Body of pancreas (tissue), 4 donors: Measurements from ENCODE around the gene IL18RAP. TPM values are rescaled to one million over a fixed set of nuclear protein-coding genes. Genes with fewer than 3 reads are reported as not detected.

ENCODE experiments used
- ATAC-seq: fragments of 150-250 bp; one replicate; pipeline ENCODE4 v1.9.1; 2016
- DNase-seq, 4 donors: peaks; one replicate each; pipeline ENCODE4 v3.0.0-alpha.2; 2019
- H3K27ac ChIP-seq, 4 donors: fragments of 200-600 bp; sonication (generic); 1 replicate in 3 of 4; 2 replicates in 1 of 4; pipeline versions ENCODE4 v1.5.1 to v1.6.1; 2016 to 2019; ENCODE audit warnings: mild to moderate bottlenecking in 1 of 4, mixed read lengths in 1 of 4, moderate library complexity in 1 of 4
- H3K27me3 ChIP-seq, 2 donors: fragments of 200-600 bp; sonication (generic); one replicate each; pipeline ENCODE4 v1.6.0; 2016; ENCODE audit warnings: mild to moderate bottlenecking in 1 of 2
- H3K36me3 ChIP-seq, 2 donors: fragments of 200-600 bp; sonication (generic); replicated peaks in 1 of 2; 2 replicates each; pipeline ENCODE4 v1.5.1; 2016; ENCODE audit warnings: low read depth in 2 of 2; ENCODE audit not compliant: insufficient read depth in 1 of 2
- H3K4me1 ChIP-seq: fragments of 200-600 bp; sonication (generic); one replicate; pipeline ENCODE4 v1.6.0; 2016
- H3K4me3 ChIP-seq, 2 donors: fragments of 200-600 bp; sonication (generic); 1 replicate in 1 of 2; 2 replicates in 1 of 2; pipeline ENCODE4 v1.5.1; 2016 to 2019
- H3K9me3 ChIP-seq, 3 donors: fragments of 200-600 bp; sonication (generic); 1 replicate in 2 of 3; 2 replicates in 1 of 3; pipeline ENCODE4 v1.5.1; 2016
- CTCF ChIP-seq, 7 experiments: fragments of 450-650 bp in 4 of 7; fragments of 200-600 bp in 3 of 7; sonication (generic) in 3 of 7; IDR thresholded peaks; one replicate each; pipeline ENCODE4 v1.5.1; 2016 to 2019; ENCODE audit warnings: antibody characterized with exemption in 7 of 7
- POLR2A ChIP-seq, 3 donors: fragments of 450-650 bp; IDR thresholded peaks; one replicate each; pipeline ENCODE4 v1.6.1; 2016; ENCODE audit warnings: antibody characterized with exemption in 3 of 3, mild to moderate bottlenecking in 2 of 3
- WGBS, 2 donors: methylation state at CpG; one replicate each; pipeline ENCODE4 v1.1.5; 2017; 5-methylcytosine and 5-hydroxymethylcytosine counted together
- intact Hi-C: fragments of 100-400 bp; cut with DNase I; formaldehyde crosslinking; loops from one replicate; pipeline ENCODE4 v1.15.1; 2023
- total RNA-seq, 2 donors: library from RNA; depleted of rRNA; stranded (reverse); fragments of >200 nt; gene quantifications; one replicate each; pipeline ENCODE4 v1.1.0, GENCODE V29; 2016

Gene IL18RAP
- total RNA-seq, 2 donors from 2014 or later: 4.9 to 24.4 TPM

DNA sequence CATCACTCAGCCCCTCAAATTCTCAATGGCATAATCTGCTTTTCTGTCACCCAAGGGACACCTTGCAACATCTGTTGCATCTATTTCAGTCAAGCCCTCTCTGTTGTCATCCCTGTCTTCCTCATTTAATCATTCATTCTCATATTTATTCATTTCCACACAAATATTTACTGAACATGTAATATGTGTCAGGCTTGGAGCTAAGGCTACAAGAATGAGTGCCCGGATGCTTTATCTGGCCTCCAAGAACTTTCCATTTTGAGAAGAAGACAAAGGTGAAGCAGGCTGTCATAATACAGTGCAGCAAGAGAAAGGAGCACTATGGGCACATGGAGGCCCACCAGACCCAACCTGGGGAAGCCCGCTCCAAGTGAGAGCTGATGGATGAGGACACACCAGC lies 15.6 kb downstream of the IL18RAP start:
- ATAC-seq: no peak
- DNase-seq: no peak
- Histone ChIP-seq H3K36me3 (no peaks in the 10 kb centered on the region), H3K27me3 (no peaks in the 10 kb centered on the region), H3K9me3 (no peaks in the 10 kb centered on the region), H3K27ac (no peak overlapping the region), H3K4me1 (no peaks in the 10 kb centered on the region), H3K4me3 (no peak overlapping the region)
- intact Hi-C loops: no loop called here
- TF ChIP-seq POLR2A (IDR thresholded peaks at IDR 0.05): no peak
- no peak for TF ChIP-seq CTCF (IDR thresholded peaks at IDR 0.05)
- WGBS, 2 donors: 81 to 95% methylated on average over 2 of the region's 2 CpGs

GRCh38 chr2:102439065-102439695 lies 16.2 kb downstream of the IL18RAP start:
- Histone ChIP-seq H3K4me3 (no peak overlapping the region), H3K4me1 (no peaks in the 10 kb centered on the region), H3K36me3 (no peaks in the 10 kb centered on the region), H3K27ac (no peak overlapping the region), H3K27me3 (no peaks in the 10 kb centered on the region), H3K9me3 (no peaks in the 10 kb centered on the region)
- no peak for ATAC-seq
- 41 to 55% methylated on average over 6 of the region's 6 CpGs for WGBS, 2 donors
- TF ChIP-seq POLR2A (IDR thresholded peaks at IDR 0.05): no peak
- TF ChIP-seq CTCF (IDR thresholded peaks at IDR 0.05): no peak
- intact Hi-C loops: no loop called here
- no peak for DNase-seq

- no peaks in the 10 kb centered on the region for H3K4me1 ChIP-seq
- no peaks in the 10 kb centered on the region for H3K9me3 ChIP-seq
- H3K36me3 ChIP-seq: no peaks in the 10 kb centered on the region
- ATAC-seq (peak; percentile 47), DNase-seq (peak in 2 of 4 donors; percentile 16 to 31)
- TF ChIP-seq POLR2A (IDR thresholded peaks at IDR 0.05) (no peak), CTCF (IDR thresholded peaks at IDR 0.05) (peak; percentile 38 to 64 (median 58))
- intact Hi-C loops: no loop called here
- H3K4me3 ChIP-seq: no peak overlapping the region
- 22 to 23% methylated on average over 13 of the region's 13 CpGs for WGBS, 2 donors
- H3K27me3 ChIP-seq: no peaks in the 10 kb centered on the region
- no peak overlapping the region for H3K27ac ChIP-seq
Measured at GRCh38 chr2:102442967-102443828, 20.2 kb downstream of the IL18RAP start.

DNA sequence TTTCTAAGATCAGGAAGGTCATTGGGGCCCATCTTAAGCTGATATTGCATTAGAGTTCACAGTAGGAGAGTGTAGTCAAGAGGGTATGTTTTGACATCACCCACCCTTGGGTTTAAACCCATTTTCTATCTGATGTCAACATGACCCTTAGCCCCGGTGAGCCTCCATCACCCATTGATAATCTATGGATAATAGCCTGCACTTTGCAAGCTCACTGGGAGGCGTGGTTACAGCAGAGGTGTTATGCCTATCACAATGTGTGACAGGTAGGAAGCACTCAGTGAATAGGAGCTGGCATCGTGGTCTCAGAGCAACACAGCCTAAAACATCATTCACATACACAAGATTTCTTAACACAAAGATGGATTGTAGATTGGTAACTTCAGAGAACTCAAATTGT lies 21.3 kb downstream of the IL18RAP start:
- DNase-seq: no peak
- no peaks in the 10 kb centered on the region for H3K27me3 ChIP-seq
- WGBS, 2 donors: 39 to 56% methylated on average over 3 of the region's 3 CpGs
- TF ChIP-seq POLR2A (IDR thresholded peaks at IDR 0.05) (no peak), CTCF (IDR thresholded peaks at IDR 0.05) (no peak)
- no peaks in the 10 kb centered on the region for H3K36me3 ChIP-seq
- intact Hi-C loops: no loop called here
- H3K27ac ChIP-seq: no peak overlapping the region
- ATAC-seq: no peak
- H3K4me3 ChIP-seq: no peak overlapping the region
- no peaks in the 10 kb centered on the region for H3K9me3 ChIP-seq
- no peaks in the 10 kb centered on the region for H3K4me1 ChIP-seq
